GM12878 (cell line): ENCODE data around the gene KIAA0319L.

Experiments used
- CEBPZ ChIP-seq: fragments of 150-350 bp; IDR thresholded peaks from 2 replicates; pipeline ENCODE4 v1.6.1; 2016; ENCODE audit warnings: low read depth, low read length
- CHD2 ChIP-seq: IDR thresholded peaks from 2 replicates; pipeline ENCODE4 v1.6.1; 2011; ENCODE audit warnings: low read depth, low read length, improper control_type of control experiment, borderline replicate concordance
- CREB1 ChIP-seq: IDR thresholded peaks from 2 replicates; pipeline ENCODE4 v1.6.1; 2012; ENCODE audit warnings: low read depth, mild to moderate bottlenecking, inconsistent platforms
- CTCF ChIP-seq, 3 experiments: IDR thresholded peaks in 2 of 3; conservative IDR thresholded peaks in 1 of 3; 2 replicates each; pipeline ENCODE4 v1.5.1; 2011; ENCODE audit warnings: low read depth in 3 of 3, low read length in 3 of 3, mild to moderate bottlenecking in 3 of 3, control low read depth in 2 of 3, moderate library complexity in 2 of 3, inconsistent platforms in 1 of 3, mixed read lengths in 1 of 3; ENCODE audit not compliant: control insufficient read depth in 2 of 3, insufficient read depth in 1 of 3; ENCODE audit errors: extremely low read depth in 1 of 3
- ELK1 ChIP-seq: IDR thresholded peaks from 2 replicates; pipeline ENCODE4 v1.6.1; 2012; ENCODE audit warnings: low read depth, low read length, improper control_type of control experiment
- JUND ChIP-seq: IDR thresholded peaks from 2 replicates; pipeline ENCODE4 v1.6.1; 2012; ENCODE audit warnings: low read depth, mild to moderate bottlenecking, low read length, improper control_type of control experiment, moderate library complexity
- POLR2A ChIP-seq: IDR thresholded peaks from 2 replicates; pipeline ENCODE4 v1.6.1; 2011; ENCODE audit warnings: low read depth, mild to moderate bottlenecking, low read length
- RCOR1 ChIP-seq: conservative IDR thresholded peaks from 2 replicates; pipeline ENCODE4 v1.6.1; 2012; ENCODE audit warnings: low read depth, low read length, improper control_type of control experiment
- TARDBP ChIP-seq: IDR thresholded peaks from 2 replicates; pipeline ENCODE4 v1.6.1; 2016; ENCODE audit warnings: borderline replicate concordance
- ZZZ3 ChIP-seq: IDR thresholded peaks from 2 replicates; pipeline ENCODE4 v1.6.1; 2011; ENCODE audit warnings: low read depth; ENCODE audit not compliant: control insufficient read depth, insufficient read length

DNA sequence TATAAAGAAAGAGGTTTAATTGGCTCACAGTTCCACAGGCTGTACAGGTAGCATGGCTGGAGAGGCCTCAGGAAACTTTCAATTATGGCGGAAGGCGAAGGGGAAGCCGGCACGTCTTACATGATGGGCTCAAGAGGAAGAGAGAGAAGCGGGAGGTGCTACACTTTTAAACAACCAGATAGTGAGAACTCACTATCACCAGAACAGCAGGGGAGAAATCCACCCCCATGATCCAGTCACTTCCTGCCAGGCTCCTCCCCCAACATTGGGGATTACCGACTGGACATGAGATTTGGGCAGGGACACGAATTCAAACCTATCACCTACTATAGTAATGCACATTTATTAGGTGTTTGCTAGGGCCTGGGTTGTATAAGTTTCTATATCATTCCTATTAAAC, 170.9 kb downstream of the KIAA0319L start:
- no peak for TF ChIP-seq RCOR1
- no peak for TF ChIP-seq CHD2
- no peak for TF ChIP-seq CTCF (IDR thresholded peaks at IDR 0.05 in 2 of 3, conservative IDR thresholded peaks at IDR 0.05 in 1 of 3; ENCODE audit: control insufficient read depth in 2 of 3, extremely low read depth in 1 of 3, insufficient read depth in 1 of 3, low read depth in 3 of 3, low read length in 3 of 3)
- TF ChIP-seq POLR2A, result no peak
- no peak for TF ChIP-seq ELK1
- no peak for TF ChIP-seq TARDBP
- no peak for TF ChIP-seq CREB1
- no peak for TF ChIP-seq CEBPZ
- TF ChIP-seq JUND, result no peak
- no peak for TF ChIP-seq ZZZ3
